Iris pigment epithelial cell (primary cell): Measurements from ENCODE around the gene GTF3C1.
"Not testable (repeated sequence)": the region's sequence is repeated elsewhere in the genome, so short reads cannot be mapped to it uniquely, and the experiment has no call there.

Source experiments
- DNase-seq: peaks from one replicate; pipeline ENCODE4 v3.0.0-alpha.2; 2011; ENCODE audit warnings: low read depth

GTF3C1 gene

GRCh38 chr16:27445502-27446175 is 104.1 kb downstream of the GTF3C1 start:
- DNase-seq, result no peak

GRCh38 chr16:27444470-27444869 is 105.2 kb downstream of the GTF3C1 start:
- no peak for DNase-seq

DNA sequence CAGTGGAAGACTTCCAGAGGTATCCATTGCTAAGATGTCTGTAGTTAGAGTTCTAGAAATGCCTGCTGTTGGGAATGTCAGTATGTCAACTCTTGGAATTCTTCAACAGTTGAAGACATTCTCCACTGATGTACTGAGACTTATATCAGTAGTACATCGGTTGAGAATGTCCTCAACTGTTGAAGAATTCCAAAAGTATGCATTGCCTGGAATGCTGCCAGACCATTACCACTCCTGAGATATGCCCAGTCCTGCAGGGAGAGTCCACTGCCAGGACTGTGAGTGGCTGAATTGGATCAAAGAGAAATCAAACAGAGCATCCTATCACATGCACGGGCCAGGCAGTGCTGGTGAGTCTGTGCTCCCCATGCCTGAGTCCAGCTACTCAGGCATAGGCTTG is 105.7 kb downstream of the GTF3C1 start:
- DNase-seq, result peak; percentile 64

GRCh38 chr16:27441998-27442397 is 107.7 kb downstream of the GTF3C1 start:
- no peak for DNase-seq

DNA sequence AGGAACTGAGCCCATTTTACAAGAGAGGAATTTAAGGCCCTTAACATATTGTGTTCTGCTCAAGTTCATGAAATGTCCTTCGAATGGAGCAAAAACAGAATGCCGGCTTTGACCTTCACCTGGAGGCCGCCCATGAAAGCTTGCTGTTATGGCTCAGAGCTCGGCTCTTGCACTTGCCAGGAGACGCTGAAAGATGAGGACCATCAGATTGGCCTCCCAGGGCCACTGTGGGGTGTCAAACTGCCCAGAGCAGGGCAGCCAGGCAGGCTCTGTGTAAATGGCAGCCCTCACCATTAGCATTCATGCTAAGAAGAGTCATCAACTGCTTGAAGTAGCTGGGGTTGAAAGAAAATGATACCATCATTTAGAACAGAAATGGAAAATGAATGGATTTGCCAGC is 108.4 kb downstream of the GTF3C1 start:
- no peak for DNase-seq

DNA sequence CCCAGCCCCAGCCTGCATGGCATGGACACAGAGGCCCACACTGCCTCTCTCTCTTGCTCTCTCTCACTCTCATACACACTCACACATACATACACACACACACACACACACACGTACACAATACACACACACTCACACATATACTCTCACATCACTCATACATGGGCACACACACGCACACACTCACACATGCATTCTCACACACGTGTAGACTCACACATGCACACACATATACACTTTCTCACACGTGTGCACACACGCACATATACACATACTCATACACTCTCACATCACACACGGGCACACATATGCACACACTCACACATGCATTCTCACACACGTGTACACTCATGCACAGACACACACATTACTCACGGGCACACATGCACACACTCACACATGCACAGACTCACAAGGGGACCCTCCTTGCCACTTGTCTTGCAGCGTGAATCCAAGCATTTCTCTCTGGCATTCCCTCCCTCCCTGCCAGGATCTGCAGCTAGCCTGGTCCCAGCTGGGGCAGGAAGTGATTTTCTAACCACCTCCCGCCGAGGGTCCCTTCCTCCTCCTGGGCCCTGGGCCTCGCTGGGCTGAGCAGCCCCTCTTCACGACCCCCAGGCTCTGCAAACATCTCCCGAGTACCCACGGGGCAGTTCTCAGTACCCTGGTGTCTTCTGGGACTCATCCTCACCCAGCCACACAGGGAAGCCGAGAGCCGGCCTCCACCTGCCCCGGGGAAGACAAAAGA is 110.3 kb downstream of the GTF3C1 start:
- no peak for DNase-seq

DNA sequence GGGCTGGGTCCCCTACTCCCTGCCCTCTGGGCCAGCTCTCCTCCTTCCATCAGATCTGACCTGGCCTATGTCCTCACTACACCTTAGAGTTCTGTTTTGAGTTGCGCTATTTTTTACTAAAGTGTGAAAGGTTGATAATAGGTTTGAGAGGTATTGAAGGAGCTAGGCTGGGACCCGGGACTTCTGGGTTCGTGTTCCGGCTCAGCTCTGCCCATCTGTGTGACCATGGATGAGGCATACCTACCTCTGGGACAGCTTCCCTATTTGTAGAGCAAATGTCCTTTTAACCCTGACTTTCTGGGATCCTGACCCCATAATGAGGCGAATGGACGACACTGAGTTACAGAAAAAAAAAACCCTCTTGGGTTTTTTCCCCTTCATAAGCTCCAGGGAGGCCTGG is 111.8 kb downstream of the GTF3C1 start:
- DNase-seq, result no peak

GRCh38 chr16:27436921-27437650 is 112.6 kb downstream of the GTF3C1 start:
- no peak for DNase-seq

DNA sequence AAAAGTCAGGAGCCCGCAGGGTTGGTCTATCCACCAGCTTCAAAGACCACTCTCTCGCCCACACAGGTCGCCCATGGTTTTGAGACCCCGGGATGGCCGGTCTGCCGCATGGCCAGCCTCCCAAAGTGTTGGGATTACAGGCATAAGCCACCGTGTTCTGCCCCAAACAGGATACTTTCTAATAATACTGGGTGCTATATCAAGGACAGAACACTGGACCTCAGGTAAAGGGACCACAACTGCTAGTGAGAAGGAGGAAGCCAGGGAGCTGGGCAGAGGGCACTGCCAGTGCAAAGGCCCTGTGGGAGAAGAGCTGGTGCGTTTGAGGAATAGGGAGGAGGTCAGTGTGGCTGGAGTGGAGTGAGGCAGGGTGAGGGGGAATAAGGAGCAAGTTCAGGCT is 113.6 kb downstream of the GTF3C1 start:
- DNase-seq, result no peak

- not testable (repeated sequence) for DNase-seq
Observed at GRCh38 chr16:27435146-27435545, 114.6 kb downstream of the GTF3C1 start.

DNA sequence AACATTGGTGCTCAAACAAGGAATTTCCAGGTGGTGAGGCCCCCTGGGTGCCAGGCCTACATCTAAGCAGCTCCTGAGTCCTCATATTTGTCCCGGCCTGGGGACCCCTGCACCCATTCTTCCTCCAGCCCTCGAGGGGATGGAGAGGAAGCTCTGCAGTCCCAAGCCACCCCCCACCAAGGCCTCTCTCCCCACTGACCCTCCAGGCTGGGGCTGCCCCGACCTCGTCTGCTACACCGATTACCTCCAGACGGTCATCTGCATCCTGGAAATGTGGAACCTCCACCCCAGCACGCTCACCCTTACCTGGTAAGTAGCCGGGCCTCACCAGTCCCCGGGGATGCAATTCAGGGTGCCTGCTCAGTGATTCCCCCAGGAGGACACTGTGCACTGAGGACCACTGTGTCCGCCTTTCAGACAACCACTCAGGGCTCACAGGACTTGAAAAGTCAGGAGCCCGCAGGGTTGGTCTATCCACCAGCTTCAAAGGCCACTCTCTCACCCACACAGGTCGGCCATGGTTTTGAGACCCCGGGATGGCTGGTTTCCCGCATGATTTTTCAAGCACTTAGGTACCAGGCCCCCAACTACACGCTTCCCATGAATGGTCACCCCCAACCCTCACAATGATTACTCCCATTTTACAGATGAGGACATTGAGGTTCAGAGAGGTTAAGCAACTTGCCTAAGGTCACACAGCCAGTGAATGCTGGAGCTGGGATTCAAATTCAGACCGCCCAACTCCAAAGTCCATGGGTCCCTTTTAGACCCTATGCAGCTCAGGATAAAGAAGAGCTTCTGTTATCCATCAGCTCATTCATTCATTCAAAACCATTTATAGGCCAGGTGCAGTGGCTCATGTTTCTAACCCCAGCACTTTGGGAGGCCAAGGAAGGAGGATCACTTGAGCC is 115.3 kb downstream of the GTF3C1 start:
- DNase-seq, result no peak

DNA sequence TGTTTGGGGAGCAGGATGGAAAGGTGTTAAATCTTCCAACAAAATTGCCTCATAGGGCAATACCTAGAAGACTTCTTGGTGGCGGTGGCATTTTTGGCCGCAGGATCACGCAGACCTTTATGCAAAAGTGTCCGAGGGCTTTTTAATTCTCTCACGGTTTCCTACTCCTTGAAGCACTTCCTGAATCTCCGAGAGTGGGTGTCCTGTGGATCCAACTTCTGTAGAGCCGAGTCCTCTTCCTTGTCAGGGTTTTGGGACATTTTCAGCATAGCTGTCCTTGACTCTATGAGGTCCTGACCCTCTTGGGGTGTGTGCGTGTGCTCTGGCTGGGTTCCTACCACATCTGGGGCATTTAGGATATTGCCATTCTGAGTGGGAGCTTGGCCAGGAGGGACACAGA is 116.1 kb downstream of the GTF3C1 start:
- DNase-seq, result no peak

GRCh38 chr16:27433191-27433590 is 116.5 kb downstream of the GTF3C1 start:
- not testable (repeated sequence) for DNase-seq

DNA sequence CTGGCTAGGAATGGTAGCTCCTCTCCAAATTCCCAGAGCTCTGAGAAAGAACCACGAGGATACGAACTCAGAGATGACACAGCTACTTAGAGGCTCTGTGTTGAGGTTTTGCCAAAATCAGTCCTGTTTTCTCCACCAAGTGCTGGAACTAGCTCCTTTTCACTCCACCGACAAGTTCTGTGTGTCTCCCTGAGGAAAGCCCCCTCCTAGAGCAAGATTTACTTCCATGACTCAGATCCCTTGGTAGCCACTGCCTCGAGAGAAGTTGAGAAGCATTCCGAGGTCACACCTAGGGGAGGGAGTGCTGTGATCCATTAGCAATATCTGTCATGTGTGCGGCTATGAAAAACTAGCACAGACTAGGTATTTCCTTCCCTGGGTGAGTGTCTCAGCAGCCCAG is 117.2 kb downstream of the GTF3C1 start:
- peak; percentile 84 for DNase-seq

DNA sequence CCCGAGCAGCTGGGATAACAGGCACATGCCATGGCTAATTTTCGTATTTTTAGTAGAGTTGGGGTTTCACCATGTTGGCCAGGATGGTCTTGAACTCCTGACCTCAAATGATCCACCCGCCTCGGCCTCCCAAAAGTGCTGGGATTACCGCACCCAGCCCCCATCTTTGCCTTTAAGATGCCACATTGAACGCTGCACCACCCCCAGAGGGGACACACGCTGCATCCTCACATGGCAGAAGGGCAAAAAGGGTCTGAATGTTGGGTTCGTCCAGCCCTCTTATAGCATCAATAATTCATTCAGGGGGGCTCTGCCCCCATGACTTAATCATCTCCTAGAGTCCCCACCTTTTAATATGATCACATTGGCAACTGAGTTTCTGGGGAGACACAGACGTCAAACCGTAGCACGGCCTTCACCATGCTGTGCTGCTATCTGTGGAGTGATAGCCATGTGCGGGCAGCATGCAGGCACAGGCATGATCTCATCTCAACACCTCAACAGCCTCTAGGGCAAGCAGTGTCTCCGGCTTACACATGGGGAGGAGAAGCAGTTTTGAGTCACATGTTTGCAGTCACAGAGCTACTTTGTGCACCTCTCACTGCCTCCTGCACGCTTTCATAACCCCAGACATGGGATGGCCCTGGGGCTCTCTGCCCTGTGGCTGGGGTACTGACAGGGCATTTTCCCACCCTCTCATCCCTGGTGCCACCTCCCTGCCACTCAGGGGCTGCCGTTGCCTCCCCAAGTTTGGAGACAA is 117.8 kb downstream of the GTF3C1 start:
- peak; percentile 21 for DNase-seq

DNA sequence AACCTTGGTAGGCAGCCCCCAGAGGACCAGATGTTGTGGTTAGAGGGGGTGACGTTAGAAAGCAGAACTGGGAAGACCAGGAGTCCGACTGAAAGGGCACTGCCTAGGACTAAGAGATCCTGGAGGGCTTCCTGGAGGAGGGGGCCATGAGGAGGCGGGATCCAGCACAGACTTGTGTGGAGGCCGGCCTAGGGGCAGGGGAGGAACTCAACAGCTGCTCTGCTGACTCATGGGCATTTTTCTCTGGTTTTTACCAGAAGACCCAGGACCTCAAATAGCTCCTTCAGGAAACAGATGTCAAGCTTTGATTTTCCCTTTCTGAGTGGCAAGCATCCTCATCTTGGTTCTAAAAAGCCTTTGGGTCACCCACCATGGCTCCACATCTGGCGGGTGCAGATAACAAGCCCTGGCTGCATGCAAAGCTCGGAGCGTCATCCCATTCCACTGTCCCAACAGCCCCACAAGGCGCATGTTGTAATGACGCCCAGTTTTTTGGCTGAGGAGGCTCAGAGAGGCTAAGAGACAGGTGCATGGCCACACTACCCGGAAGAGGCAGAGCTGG is 118.7 kb downstream of the GTF3C1 start:
- DNase-seq, result peak; percentile 48

DNA sequence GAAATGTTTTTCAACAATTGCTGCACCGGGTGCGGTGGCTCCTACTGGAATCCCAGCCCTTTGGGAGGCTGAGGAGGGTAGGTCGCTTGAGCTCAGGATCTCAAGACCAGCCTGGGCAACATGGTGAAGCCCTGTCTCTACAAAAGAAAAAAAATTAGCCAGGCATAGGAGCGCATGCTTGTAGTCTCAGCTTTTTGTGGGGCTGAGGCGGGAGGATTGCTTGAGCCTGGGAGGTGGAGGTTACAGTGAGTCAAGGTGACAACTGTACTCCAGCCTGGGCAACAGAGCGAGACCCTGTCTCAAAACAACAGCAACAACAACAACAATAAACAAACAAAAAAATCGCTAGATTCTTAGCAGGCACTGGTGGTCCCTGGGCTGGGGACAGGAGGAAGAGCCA is 119.2 kb downstream of the GTF3C1 start:
- no peak for DNase-seq

DNA sequence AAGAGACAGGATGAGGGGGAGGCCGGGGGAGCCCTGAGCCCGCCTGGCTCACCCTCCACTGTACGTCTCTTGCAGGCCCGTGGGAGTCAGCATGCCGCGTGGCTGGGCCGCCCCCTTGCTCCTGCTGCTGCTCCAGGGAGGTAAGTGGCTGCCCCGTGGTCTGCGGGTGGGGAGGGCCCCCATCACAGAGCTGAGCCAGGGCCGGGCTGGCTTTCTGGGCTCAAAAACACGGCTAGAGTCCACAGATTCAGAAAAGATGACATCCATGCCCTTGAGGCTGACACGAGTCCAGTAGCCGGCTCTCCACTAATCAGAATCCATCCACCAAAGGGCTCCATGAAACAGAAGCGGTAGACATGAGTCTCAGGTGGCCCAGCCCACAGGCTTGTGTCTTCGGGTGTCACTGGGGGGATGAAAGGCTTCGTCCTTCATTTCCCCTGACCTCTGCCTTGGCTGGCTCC is 119.7 kb downstream of the GTF3C1 start:
- DNase-seq, result no peak

GRCh38 chr16:27429330-27429871 is 120.3 kb downstream of the GTF3C1 start:
- no peak for DNase-seq

- DNase-seq, result no peak
Observed at GRCh38 chr16:27428026-27428785, 121.5 kb downstream of the GTF3C1 start.
